ENCODE results near the gene MICU2. TPM values are rescaled to one million over a fixed set of nuclear protein-coding genes. Genes with fewer than 3 reads are reported as not detected.
A peak's percentile ranks its signal among the peaks of the same experiment; 100 is the strongest.

Gene MICU2
- total RNA-seq, 1 donor from 2014 or later: 41.6 TPM

- Mint-ChIP-seq H3K4me3 (no peak overlapping the region), H3K36me3 (peaks cover 10% of the 10 kb centered on the region), H3K4me1 (peaks cover 21% of the 10 kb centered on the region), H3K27me3 (ENCODE audit: low read depth) (no peaks in the 10 kb centered on the region), H3K9me3 (no peaks in the 10 kb centered on the region), H3K27ac (peak overlapping the region; percentile 87)
- TF ChIP-seq, protein P1, sequence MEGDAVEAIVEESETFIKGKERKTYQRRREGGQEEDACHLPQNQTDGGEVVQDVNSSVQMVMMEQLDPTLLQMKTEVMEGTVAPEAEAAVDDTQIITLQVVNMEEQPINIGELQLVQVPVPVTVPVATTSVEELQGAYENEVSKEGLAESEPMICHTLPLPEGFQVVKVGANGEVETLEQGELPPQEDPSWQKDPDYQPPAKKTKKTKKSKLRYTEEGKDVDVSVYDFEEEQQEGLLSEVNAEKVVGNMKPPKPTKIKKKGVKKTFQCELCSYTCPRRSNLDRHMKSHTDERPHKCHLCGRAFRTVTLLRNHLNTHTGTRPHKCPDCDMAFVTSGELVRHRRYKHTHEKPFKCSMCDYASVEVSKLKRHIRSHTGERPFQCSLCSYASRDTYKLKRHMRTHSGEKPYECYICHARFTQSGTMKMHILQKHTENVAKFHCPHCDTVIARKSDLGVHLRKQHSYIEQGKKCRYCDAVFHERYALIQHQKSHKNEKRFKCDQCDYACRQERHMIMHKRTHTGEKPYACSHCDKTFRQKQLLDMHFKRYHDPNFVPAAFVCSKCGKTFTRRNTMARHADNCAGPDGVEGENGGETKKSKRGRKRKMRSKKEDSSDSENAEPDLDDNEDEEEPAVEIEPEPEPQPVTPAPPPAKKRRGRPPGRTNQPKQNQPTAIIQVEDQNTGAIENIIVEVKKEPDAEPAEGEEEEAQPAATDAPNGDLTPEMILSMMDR (IDR thresholded peaks at IDR 0.05; ENCODE audit: unreplicated experiment): no peak
- DNase-seq (ENCODE audit: low spot score in 2 of 2, unreplicated experiment in 2 of 2): no peak
Measured at GRCh38 chr13:21526707-21527540, 77.0 kb downstream of the MICU2 start.

- TF ChIP-seq, protein P1 (IDR thresholded peaks at IDR 0.05; ENCODE audit: unreplicated experiment): no peak
- H3K27ac Mint-ChIP-seq: no peak overlapping the region
- peaks cover 18% of the 10 kb centered on the region for H3K4me1 Mint-ChIP-seq
- H3K36me3 Mint-ChIP-seq: peaks cover 22% of the 10 kb centered on the region
- H3K27me3 Mint-ChIP-seq (ENCODE audit: low read depth): no peaks in the 10 kb centered on the region
- no peak overlapping the region for H3K4me3 Mint-ChIP-seq
- H3K9me3 Mint-ChIP-seq: no peaks in the 10 kb centered on the region
- DNase-seq (ENCODE audit: low spot score in 2 of 2, unreplicated experiment in 2 of 2): no peak
Measured at GRCh38 chr13:21522847-21523246, 81.1 kb downstream of the MICU2 start.

GRCh38 chr13:21522130-21522529 is 81.8 kb downstream of the MICU2 start:
- Mint-ChIP-seq H3K27me3 (ENCODE audit: low read depth) (no peaks in the 10 kb centered on the region), H3K4me1 (peaks cover 21% of the 10 kb centered on the region), H3K27ac (no peak overlapping the region), H3K4me3 (no peak overlapping the region), H3K36me3 (peaks cover 22% of the 10 kb centered on the region), H3K9me3 (no peaks in the 10 kb centered on the region)
- TF ChIP-seq, protein P1 (IDR thresholded peaks at IDR 0.05; ENCODE audit: unreplicated experiment): no peak
- DNase-seq (ENCODE audit: low spot score in 2 of 2, unreplicated experiment in 2 of 2): no peak

DNA sequence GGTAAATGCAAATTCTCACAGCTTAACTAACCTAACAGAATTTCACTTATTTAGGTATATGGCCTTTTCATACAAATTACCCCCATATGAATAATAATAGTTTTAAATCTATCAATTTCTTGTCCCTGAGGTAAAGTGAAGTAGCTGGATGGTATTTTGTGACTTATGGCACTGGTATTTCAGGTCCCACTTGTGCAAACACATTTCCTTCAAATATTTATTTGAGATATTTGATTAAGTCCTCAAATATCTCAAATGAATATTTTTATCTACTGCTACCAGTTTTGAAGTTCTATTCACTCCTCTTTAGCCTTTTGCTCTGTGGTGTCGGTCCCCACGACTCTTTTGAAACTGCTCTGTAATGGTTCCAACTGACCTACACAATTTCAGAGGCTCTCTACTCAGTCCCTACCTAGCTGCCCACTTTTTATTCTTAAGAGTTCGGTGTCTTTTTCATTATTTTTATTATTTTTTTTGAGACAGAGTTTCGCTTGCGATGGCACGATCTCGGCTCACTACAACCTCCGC is 85.3 kb downstream of the MICU2 start:
- Mint-ChIP-seq H3K4me1 (peaks cover 19% of the 10 kb centered on the region), H3K4me3 (no peak overlapping the region), H3K27ac (no peak overlapping the region), H3K27me3 (ENCODE audit: low read depth) (no peaks in the 10 kb centered on the region), H3K36me3 (peaks cover 27% of the 10 kb centered on the region), H3K9me3 (no peaks in the 10 kb centered on the region)
- TF ChIP-seq, protein P1 (IDR thresholded peaks at IDR 0.05; ENCODE audit: unreplicated experiment): no peak
- no peak for DNase-seq (ENCODE audit: low spot score in 2 of 2, unreplicated experiment in 2 of 2)

DNA sequence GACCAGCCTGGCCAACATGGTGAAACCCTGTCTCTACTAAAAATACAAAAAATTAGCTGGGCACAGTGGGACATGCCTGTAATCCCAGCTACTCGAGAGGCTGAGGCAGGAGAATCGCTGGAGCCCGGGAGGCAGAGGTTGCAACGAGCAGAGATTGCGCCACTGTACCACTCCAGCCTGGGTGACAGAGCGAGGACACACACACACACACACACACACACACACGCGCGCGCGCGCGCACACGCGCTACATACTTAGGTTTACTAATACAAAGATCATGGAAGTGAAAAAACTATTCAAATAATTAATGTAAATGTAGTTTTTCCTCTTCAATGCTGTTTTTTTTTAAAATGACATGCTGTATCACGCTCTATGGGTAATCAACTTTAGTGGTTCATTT is 86.4 kb downstream of the MICU2 start:
- TF ChIP-seq, protein P1 (IDR thresholded peaks at IDR 0.05; ENCODE audit: unreplicated experiment): no peak
- Mint-ChIP-seq H3K9me3 (peaks cover 5% of the 10 kb centered on the region), H3K27me3 (ENCODE audit: low read depth) (no peaks in the 10 kb centered on the region), H3K4me1 (peaks cover 19% of the 10 kb centered on the region), H3K27ac (peak overlapping the region; percentile 9), H3K36me3 (peaks cover 30% of the 10 kb centered on the region), H3K4me3 (no peak overlapping the region)
- DNase-seq (ENCODE audit: low spot score in 2 of 2, unreplicated experiment in 2 of 2): no peak
